Endothelial cell of umbilical vein (primary cell): ENCODE measurements around the gene SSX4. TPM values are rescaled to one million over a fixed set of nuclear protein-coding genes. Genes with fewer than 3 reads are reported as not detected.
"Not testable (repeated sequence)": the region's sequence is repeated elsewhere in the genome, so short reads cannot be mapped to it uniquely, and the experiment has no call there.

Experiments used
- Bru-seq: library from RNA; stranded (reverse); fragments of 400-500 nt; gene quantifications from one replicate; lab custom pipeline; 2021; lab: Mats Ljungman, UMichigan
- BruChase-seq, 2 experiments: library from RNA; stranded (reverse); fragments of 400-500 nt; gene quantifications; one replicate each; lab custom pipeline; 2021; lab: Mats Ljungman, UMichigan
- BruUV-seq: library from RNA; stranded (reverse); fragments of 400-500 nt; replicated peaks from 2 replicates; lab custom pipeline; 2021; lab: Mats Ljungman, UMichigan
- CTCF ChIA-PET: fragments of 300-600, 350-600 bp; sonication (Branson Sonifier 250); formaldehyde crosslinking; loops from one replicate; lab custom pipeline; 2021; ENCODE audit warnings: antibody characterized with exemption, inconsistent platforms; lab: Charles Lee
- POLR2A ChIA-PET: fragments of 300-600, 350-600 bp; sonication (Branson Sonifier 250); formaldehyde crosslinking; loops from one replicate; lab custom pipeline; 2021; ENCODE audit warnings: antibody characterized with exemption, inconsistent platforms; lab: Charles Lee
- DNase-seq: peaks from one replicate; pipeline ENCODE4 v3.0.0-alpha.2; 2011; ENCODE audit warnings: low read depth, low spot score
- FAIRE-seq: peaks from 2 replicates; lab custom pipeline; 2011; peaks lifted over from hg19 to GRCh38; lab: Jason Lieb, UNC
- H2AFZ ChIP-seq: 2 replicates; pipeline ENCODE4 v1.6.0; 2012; ENCODE audit warnings: low read depth, low read length, control low read depth, inconsistent platforms
- H3K27ac ChIP-seq: 2 replicates; pipeline ENCODE4 v1.5.1; 2011; ENCODE audit warnings: low read depth, mild to moderate bottlenecking, control low read depth, low read length, moderate library complexity; ENCODE audit not compliant: insufficient read depth
- H3K27me3 ChIP-seq, 2 experiments: 2 replicates each; pipeline versions ENCODE4 v1.6.0 to v1.6.1; 2011; ENCODE audit warnings: low read length in 2 of 2, mixed read lengths in 1 of 2; ENCODE audit not compliant: control insufficient read depth in 2 of 2, insufficient read depth in 2 of 2
- H3K36me3 ChIP-seq, 2 experiments: 2 replicates in 1 of 2; 3 replicates in 1 of 2; pipeline ENCODE4 v1.5.1; 2011; ENCODE audit warnings: low read length in 2 of 2, mild to moderate bottlenecking in 1 of 2, moderate library complexity in 1 of 2; ENCODE audit not compliant: control insufficient read depth in 2 of 2, insufficient read depth in 2 of 2; ENCODE audit errors: extremely low read depth in 1 of 2
- H3K4me1 ChIP-seq: 3 replicates; pipeline ENCODE4 v1.5.1; 2011; ENCODE audit warnings: mild to moderate bottlenecking, low read length; ENCODE audit not compliant: control insufficient read depth, insufficient read depth; ENCODE audit errors: extremely low read depth
- H3K4me2 ChIP-seq: 2 replicates; pipeline ENCODE4 v1.6.1; 2011; ENCODE audit warnings: low read length, control low read depth, mixed read lengths; ENCODE audit not compliant: insufficient read depth
- H3K4me3 ChIP-seq, 3 experiments: fragments of 200-600 bp in 1 of 3; sonication (generic), shearing (Covaris generic) in 1 of 3; replicated peaks in 1 of 3; 2 replicates each; pipeline ENCODE4 v1.5.1; 2011 to 2016; ENCODE audit warnings: control low read depth in 3 of 3, low read length in 3 of 3, mild to moderate bottlenecking in 2 of 3, inconsistent platforms in 1 of 3, low read depth in 1 of 3, moderate library complexity in 1 of 3; ENCODE audit not compliant: insufficient read depth in 1 of 3
- H3K79me2 ChIP-seq: 2 replicates; pipeline ENCODE4 v1.6.0; 2012; ENCODE audit warnings: low read length, inconsistent platforms; ENCODE audit not compliant: control insufficient read depth, insufficient read depth
- H3K9ac ChIP-seq: replicated peaks from 2 replicates; pipeline ENCODE3; 2011; ENCODE audit warnings: low read length, control low read depth; ENCODE audit not compliant: insufficient read depth; ENCODE audit errors: extremely low read depth
- H3K9me1 ChIP-seq: replicated peaks from 3 replicates; pipeline ENCODE4 v1.6.0; 2011; ENCODE audit warnings: mild to moderate bottlenecking, low read length; ENCODE audit not compliant: control insufficient read depth, insufficient read depth; ENCODE audit errors: extremely low read depth
- H3K9me3 ChIP-seq: replicated peaks from 2 replicates; pipeline ENCODE4 v1.5.1; 2012; ENCODE audit warnings: low read length, inconsistent platforms; ENCODE audit not compliant: control insufficient read depth, insufficient read depth
- H4K20me1 ChIP-seq: replicated peaks from 2 replicates; pipeline ENCODE3; 2011; ENCODE audit warnings: mild to moderate bottlenecking, low read length; ENCODE audit not compliant: control insufficient read depth, insufficient read depth; ENCODE audit errors: extremely low read depth
- dilution Hi-C: fragments of 300-500 bp; cut with MboI; formaldehyde crosslinking; loops from one replicate; pipeline ENCODE4 v1.15.0; 2019; ENCODE audit warnings: low sequenced_read_pairs; ENCODE audit not compliant: extremely low pct_ligation_motif_present
- intact Hi-C: fragments of 100-400 bp; cut with micrococcal nuclease; formaldehyde crosslinking; loops from one replicate; pipeline ENCODE4 v1.10.0; 2022
- long read RNA-seq: library from polyadenylated mRNA; stranded (forward); transcript quantifications from one replicate; pipeline ENCODE4 v2.0.0, GENCODE V29; 2021
- polyA minus RNA-seq, 3 experiments: library from RNA; depleted of rRNA, polyadenylated mRNA; stranded (reverse); fragments of >200 nt; gene quantifications; 1 replicate in 1 of 3; 2 replicates in 2 of 3; pipeline ENCODE4 v1.2.3, GENCODE V29; 2011
- polyA plus RNA-seq, 4 experiments: library from polyadenylated mRNA; depleted of rRNA in 3 of 4; stranded (reverse) in 3 of 4; unstranded in 1 of 4; fragments of >200 nt; gene quantifications; 2 replicates each; pipeline versions ENCODE4 v1.2.1 to v1.2.3, GENCODE V29; 2011 to 2012; ENCODE audit warnings: missing spikeins in 1 of 4
- total RNA-seq: library from RNA; stranded (reverse); gene quantifications from 2 replicates; pipeline ENCODE4 v1.2.3, GENCODE V29; 2021

Gene SSX4
- total RNA-seq, result not detected in 2 replicates
- polyA plus RNA-seq, result not detected in 2 replicates
- polyA plus RNA-seq (2011; cell fraction: cytosol; rRNA removed), result not detected in 2 replicates
- not detected in 2 replicates for polyA plus RNA-seq (2011; cell fraction: nucleus; rRNA removed)
- not detected in 2 replicates for polyA plus RNA-seq (2012)
- polyA minus RNA-seq, result not detected in 2 replicates
- polyA minus RNA-seq (2011; cell fraction: cytosol; rRNA and poly(A)+ RNA removed), result not detected
- not detected in 2 replicates for polyA minus RNA-seq (2011; cell fraction: nucleus; rRNA and poly(A)+ RNA removed)
- Bru-seq, nascent RNA, result not detected
- BruChase-seq, experiment 1, labeled RNA remaining after a 6-hour chase, result not detected
- not detected for BruChase-seq, experiment 2, labeled RNA remaining after a 2-hour chase
- long read RNA-seq, result 0 reads

DNA sequence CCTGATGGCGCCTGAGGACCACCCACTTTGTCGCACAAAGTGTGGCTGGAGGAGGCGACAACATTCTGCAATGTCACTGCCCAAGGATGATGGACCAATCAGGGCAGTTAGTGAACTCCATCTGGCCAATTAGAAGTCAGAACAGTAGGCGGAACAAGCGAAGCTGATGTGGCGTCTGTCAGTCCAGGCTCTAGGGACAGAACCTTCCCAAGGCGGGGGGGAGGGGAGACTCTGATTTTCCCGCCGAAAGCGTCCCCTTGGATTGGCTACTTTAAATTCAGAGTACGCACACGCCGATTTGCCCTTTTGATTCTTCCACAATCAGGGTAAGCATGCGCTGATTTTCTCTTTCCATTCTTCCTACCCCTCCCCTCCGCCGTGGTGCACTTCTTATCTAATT is at the start of gene SSX4:
Gene SSX4 (plus strand): TSS at position 301 of the 400 bp plus-strand sequence. CDS start 515 bp downstream, outside the sequence.
- FAIRE-seq, H3K4me2 ChIP-seq, H3K79me2 ChIP-seq, H3K27ac ChIP-seq, CTCF ChIA-PET, POLR2A ChIA-PET, H3K9ac ChIP-seq, H3K27me3 ChIP-seq, DNase-seq, H4K20me1 ChIP-seq, BruUV-seq, H3K36me3 ChIP-seq, dilution Hi-C loops, H3K4me3 ChIP-seq, H3K9me1 ChIP-seq, intact Hi-C loops, H2AFZ ChIP-seq, H3K4me1 ChIP-seq, H3K9me3 ChIP-seq: not testable (repeated sequence)

GRCh38 chrX:48346059-48346458 is 37.3 kb upstream of the SSX4 start:
- H3K9ac ChIP-seq, H3K9me1 ChIP-seq, FAIRE-seq, dilution Hi-C loops, H3K27ac ChIP-seq, CTCF ChIA-PET, H4K20me1 ChIP-seq, H3K4me1 ChIP-seq, BruUV-seq, POLR2A ChIA-PET, H3K36me3 ChIP-seq, H3K4me2 ChIP-seq, H3K79me2 ChIP-seq, DNase-seq, H2AFZ ChIP-seq, H3K4me3 ChIP-seq, intact Hi-C loops, H3K9me3 ChIP-seq, H3K27me3 ChIP-seq: not testable (repeated sequence)

DNA sequence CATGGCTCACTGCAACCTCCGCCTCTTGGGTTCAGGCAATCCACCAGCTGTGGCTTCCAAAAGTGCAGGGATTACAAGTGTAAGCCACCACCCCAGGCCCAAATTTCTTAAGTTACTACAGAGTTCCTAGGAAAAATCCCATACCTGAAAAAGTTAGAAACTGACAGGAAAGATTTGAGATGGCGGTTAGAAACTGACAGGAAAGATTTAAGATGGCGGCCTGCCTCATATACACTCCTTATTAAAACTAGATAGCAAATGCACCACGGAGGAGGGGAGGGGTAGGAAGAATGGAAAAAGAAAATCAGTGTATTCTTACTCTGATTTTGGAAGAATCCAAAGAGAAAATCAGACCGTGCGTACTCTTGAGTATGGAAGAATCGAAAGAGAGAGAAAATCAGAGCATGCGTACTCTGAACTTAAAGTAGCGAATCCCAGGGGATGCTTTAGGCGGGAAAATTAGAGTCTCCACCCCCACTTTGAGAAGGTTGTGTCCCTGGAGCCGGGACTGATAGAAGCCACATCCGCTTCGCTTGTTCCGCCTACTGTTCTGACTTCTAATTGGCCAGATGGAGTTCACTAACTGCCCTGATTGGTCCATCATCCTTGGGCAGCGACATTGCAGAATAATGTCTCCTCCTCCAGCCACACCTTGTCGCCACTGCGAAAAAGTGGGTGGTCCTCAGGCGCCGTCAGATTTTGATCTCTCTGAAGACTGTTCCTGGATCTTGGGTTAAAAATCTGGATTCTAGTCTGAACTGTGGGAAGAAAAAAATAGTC is 26.8 kb upstream of the SSX4 start, which contains the start of gene SSX3:
Gene SSX3 (minus strand): TSS at position 389 of the 780 bp plus-strand sequence. CDS start 1,454 bp downstream, outside the sequence.
- H3K4me3 ChIP-seq, BruUV-seq, H3K36me3 ChIP-seq, H4K20me1 ChIP-seq, H3K4me2 ChIP-seq, FAIRE-seq, H2AFZ ChIP-seq, dilution Hi-C loops, H3K27ac ChIP-seq, H3K9me3 ChIP-seq, H3K9me1 ChIP-seq, H3K4me1 ChIP-seq, DNase-seq, POLR2A ChIA-PET, H3K27me3 ChIP-seq, intact Hi-C loops, H3K9ac ChIP-seq, H3K79me2 ChIP-seq, CTCF ChIA-PET: not testable (repeated sequence)
